K562 (cell line): ENCODE results near the gene PIP4K2A. TPM values are rescaled to one million over a fixed set of nuclear protein-coding genes. Genes with fewer than 3 reads are reported as not detected.

Experiments used
- MTA1 ChIP-seq: fragments of 450-650 bp; IDR thresholded peaks from 2 replicates; pipeline ENCODE4 v1.6.1; 2017; ENCODE audit warnings: borderline replicate concordance
- NFRKB ChIP-seq: fragments of 450-650 bp; IDR thresholded peaks from 2 replicates; pipeline ENCODE4 v1.6.1; 2016; ENCODE audit warnings: low read depth
- PPARD ChIP-seq: fragments of 250-450 bp; sonication (Bioruptor Pico); IDR thresholded peaks from 2 replicates; pipeline ENCODE4 v1.8.0; 2022; ENCODE audit warnings: inconsistent platforms, mild to moderate bottlenecking, moderate library complexity
- SAFB2 ChIP-seq: fragments of 200-400 bp; formaldehyde crosslinking; IDR thresholded peaks from 2 replicates; pipeline ENCODE4 v1.6.1; 2018; ENCODE audit warnings: borderline replicate concordance, low read length, low read depth, moderate library complexity; ENCODE audit not compliant: severe bottlenecking
- SMARCE1 ChIP-seq: fragments of 450-650 bp; IDR thresholded peaks from 2 replicates; pipeline ENCODE4 v1.7.1; 2016; ENCODE audit warnings: mild to moderate bottlenecking
- SP1 ChIP-seq: sonication (generic); formaldehyde crosslinking; IDR thresholded peaks from 2 replicates; pipeline ENCODE4 v1.8.1; 2022; ENCODE audit warnings: mild to moderate bottlenecking, missing genetic modification reagents
- TRIM25 ChIP-seq: fragments of 450-650 bp; IDR thresholded peaks from 2 replicates; pipeline ENCODE4 v1.7.0; 2016; ENCODE audit warnings: borderline replicate concordance
- WHSC1 ChIP-seq: IDR thresholded peaks from one replicate; pipeline ENCODE4 v1.6.1; 2012; ENCODE audit warnings: low read length, control low read depth, inconsistent platforms
- polyA plus RNA-seq, 8 experiments: library from polyadenylated mRNA; depleted of rRNA in 4 of 8; stranded (reverse) in 5 of 8; unstranded in 3 of 8; fragments of >200 nt; fragmentation: Nextera tagmentation in 2 of 8; fragmentation: Illumina TruSeq in 1 of 8; extraction: Ambion mirVana in 2 of 8; extraction: Trizol in 1 of 8; gene quantifications; 2 replicates each; pipeline versions ENCODE4 v1.2.1 to v1.2.3, GENCODE V29; 2011 to 2014; ENCODE audit warnings: inconsistent platforms in 1 of 8, missing spikeins in 1 of 8
- total RNA-seq, 7 experiments: library from RNA; depleted of rRNA in 6 of 7; stranded (reverse); fragments of >200 nt in 6 of 7; fragmentation: Illumina TruSeq in 2 of 7; extraction: Trizol in 2 of 7; gene quantifications; 2 replicates each; pipeline versions ENCODE4 v1.2.1 to v1.2.3, GENCODE V29; 2011 to 2021; ENCODE audit warnings: low replicate concordance in 1 of 7
- TF ChIP-seq, protein P1 (sequence below): fragments of 250-450 bp; sonication (Bioruptor Pico); IDR thresholded peaks from 2 replicates; pipeline ENCODE4 v1.5.0; 2021

The PIP4K2A gene
- total and polyA plus RNA-seq, 9 of the 15 experiments (the other 6 are each of a cell fraction or from before 2014, with no cell fraction given) = 35.6 to 117 (median 71.9) TPM

- TF ChIP-seq TRIM25 (no peak), NFRKB (no peak), SP1 (CRISPR knock-in tag) (no peak), MTA1 (no peak), WHSC1 (no peak), PPARD (CRISPR knock-in tag) (no peak), SAFB2 (no peak), SMARCE1 (no peak)
- TF ChIP-seq, protein P1, sequence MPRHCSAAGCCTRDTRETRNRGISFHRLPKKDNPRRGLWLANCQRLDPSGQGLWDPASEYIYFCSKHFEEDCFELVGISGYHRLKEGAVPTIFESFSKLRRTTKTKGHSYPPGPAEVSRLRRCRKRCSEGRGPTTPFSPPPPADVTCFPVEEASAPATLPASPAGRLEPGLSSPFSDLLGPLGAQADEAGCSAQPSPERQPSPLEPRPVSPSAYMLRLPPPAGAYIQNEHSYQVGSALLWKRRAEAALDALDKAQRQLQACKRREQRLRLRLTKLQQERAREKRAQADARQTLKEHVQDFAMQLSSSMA (CRISPR knock-in tag) = no peak
Measured at GRCh38 chr10:22541900-22542299, 172.5 kb downstream of the PIP4K2A start (continued).
